HEK293 (cell line): ENCODE data around the gene SRSF2.
A peak's percentile ranks its signal among the peaks of the same experiment; 100 is the strongest.

Source experiments
- KLF16 ChIP-seq: fragments of 450-650 bp; formaldehyde crosslinking; IDR thresholded peaks from 2 replicates; pipeline ENCODE4 v1.5.1; 2017; ENCODE audit warnings: missing biosample characterization, missing genetic modification characterization
- KLF8 ChIP-seq: fragments of 450-650 bp; formaldehyde crosslinking; IDR thresholded peaks from 2 replicates; pipeline ENCODE4 v1.5.1; 2016; ENCODE audit warnings: missing biosample characterization, missing genetic modification characterization
- MZF1 ChIP-seq: fragments of 450-650 bp; formaldehyde crosslinking; IDR thresholded peaks from 2 replicates; pipeline ENCODE4 v1.5.1; 2017; ENCODE audit warnings: missing biosample characterization, missing genetic modification characterization, borderline replicate concordance
- OSR2 ChIP-seq: fragments of 450-650 bp; formaldehyde crosslinking; IDR thresholded peaks from 2 replicates; pipeline ENCODE4 v1.5.1; 2016; ENCODE audit warnings: missing biosample characterization, missing genetic modification characterization
- OVOL3 ChIP-seq: fragments of 450-650 bp; formaldehyde crosslinking; IDR thresholded peaks from 2 replicates; pipeline ENCODE4 v1.5.1; 2016; ENCODE audit warnings: missing biosample characterization, missing genetic modification characterization
- PRDM1 ChIP-seq: fragments of 450-650 bp; formaldehyde crosslinking; IDR thresholded peaks from 2 replicates; pipeline ENCODE4; 2016; ENCODE audit warnings: missing biosample characterization, missing genetic modification characterization
- TRIM28 ChIP-seq: IDR thresholded peaks from 2 replicates; pipeline ENCODE4 v1.6.1; 2011; ENCODE audit warnings: low read length, control low read depth, borderline replicate concordance
- ZBTB21 ChIP-seq: fragments of 450-650 bp; formaldehyde crosslinking; IDR thresholded peaks from 2 replicates; pipeline ENCODE4 v1.5.1; 2017; ENCODE audit warnings: missing biosample characterization, missing genetic modification characterization
- ZBTB48 ChIP-seq: fragments of 450-650 bp; formaldehyde crosslinking; IDR thresholded peaks from 2 replicates; pipeline ENCODE4 v1.5.1; 2016; ENCODE audit warnings: missing biosample characterization, missing genetic modification characterization
- ZEB2 ChIP-seq: fragments of 450-650 bp; formaldehyde crosslinking; IDR thresholded peaks from 2 replicates; pipeline ENCODE4 v1.5.1; 2016; ENCODE audit warnings: missing biosample characterization, missing genetic modification characterization
- ZNF157 ChIP-seq: fragments of 450-650 bp; formaldehyde crosslinking; IDR thresholded peaks from 2 replicates; pipeline ENCODE4 v1.5.1; 2016; ENCODE audit warnings: missing biosample characterization, missing genetic modification characterization
- ZNF24 ChIP-seq: fragments of 450-650 bp; formaldehyde crosslinking; IDR thresholded peaks from 2 replicates; pipeline ENCODE4 v1.5.1; 2016; ENCODE audit warnings: missing biosample characterization, missing genetic modification characterization
- ZNF248 ChIP-seq: fragments of 450-650 bp; formaldehyde crosslinking; IDR thresholded peaks from 2 replicates; pipeline ENCODE4 v1.5.1; 2017; ENCODE audit warnings: missing biosample characterization, missing genetic modification characterization
- ZNF423 ChIP-seq: fragments of 450-650 bp; formaldehyde crosslinking; IDR thresholded peaks from 2 replicates; pipeline ENCODE4 v1.5.1; 2016; ENCODE audit warnings: missing biosample characterization, missing genetic modification characterization
- ZNF433 ChIP-seq: fragments of 450-650 bp; formaldehyde crosslinking; IDR thresholded peaks from 2 replicates; pipeline ENCODE4 v1.5.1; 2016; ENCODE audit warnings: missing biosample characterization, missing genetic modification characterization, low read depth
- ZNF473 ChIP-seq: fragments of 450-650 bp; formaldehyde crosslinking; IDR thresholded peaks from 2 replicates; pipeline ENCODE4 v1.5.1; 2017; ENCODE audit warnings: missing biosample characterization, missing genetic modification characterization
- ZNF548 ChIP-seq: fragments of 450-650 bp; formaldehyde crosslinking; IDR thresholded peaks from 2 replicates; pipeline ENCODE4 v1.5.1; 2016; ENCODE audit warnings: missing biosample characterization, missing genetic modification characterization
- ZNF596 ChIP-seq: fragments of 450-650 bp; IDR thresholded peaks from 2 replicates; pipeline ENCODE4 v1.5.0; 2018; ENCODE audit warnings: missing biosample characterization, mild to moderate bottlenecking, missing genetic modification characterization, moderate library complexity
- ZNF623 ChIP-seq: fragments of 450-650 bp; formaldehyde crosslinking; IDR thresholded peaks from 2 replicates; pipeline ENCODE4 v1.5.1; 2016; ENCODE audit warnings: missing biosample characterization, missing genetic modification characterization
- ZNF629 ChIP-seq: fragments of 450-650 bp; formaldehyde crosslinking; IDR thresholded peaks from 2 replicates; pipeline ENCODE4 v1.5.1; 2017; ENCODE audit warnings: missing biosample characterization, missing genetic modification characterization
- ZNF670 ChIP-seq: fragments of 450-650 bp; formaldehyde crosslinking; IDR thresholded peaks from 2 replicates; pipeline ENCODE4 v1.5.1; 2016; ENCODE audit warnings: missing biosample characterization, missing genetic modification characterization, low read depth
- TF ChIP-seq, protein P1 (sequence below): fragments of 450-650 bp; formaldehyde crosslinking; IDR thresholded peaks from 2 replicates; pipeline ENCODE4 v1.5.1; 2016; ENCODE audit warnings: missing biosample characterization, missing genetic modification characterization
- TF ChIP-seq, protein P2 (sequence below): fragments of 450-650 bp; formaldehyde crosslinking; IDR thresholded peaks from 2 replicates; pipeline ENCODE4 v1.5.1; 2017; ENCODE audit warnings: missing biosample characterization, missing genetic modification characterization
- TF ChIP-seq, protein P3 (sequence below): fragments of 450-650 bp; formaldehyde crosslinking; IDR thresholded peaks from 2 replicates; pipeline ENCODE4 v1.5.1; 2017; ENCODE audit warnings: missing biosample characterization, missing genetic modification characterization
- TF ChIP-seq, protein P4 (sequence below): fragments of 450-650 bp; formaldehyde crosslinking; IDR thresholded peaks from 2 replicates; pipeline ENCODE4 v1.5.1; 2017; ENCODE audit warnings: missing biosample characterization, missing genetic modification characterization
- TF ChIP-seq, protein P5 (sequence below): fragments of 450-650 bp; formaldehyde crosslinking; IDR thresholded peaks from 2 replicates; pipeline ENCODE4 v1.5.1; 2016; ENCODE audit warnings: missing biosample characterization, missing genetic modification characterization
- TF ChIP-seq, protein P6 (sequence below): fragments of 450-650 bp; formaldehyde crosslinking; optimal IDR thresholded peaks from 2 replicates; pipeline ENCODE3; 2016; ENCODE audit warnings: missing biosample characterization, mild to moderate bottlenecking, missing genetic modification characterization

SRSF2 gene

DNA sequence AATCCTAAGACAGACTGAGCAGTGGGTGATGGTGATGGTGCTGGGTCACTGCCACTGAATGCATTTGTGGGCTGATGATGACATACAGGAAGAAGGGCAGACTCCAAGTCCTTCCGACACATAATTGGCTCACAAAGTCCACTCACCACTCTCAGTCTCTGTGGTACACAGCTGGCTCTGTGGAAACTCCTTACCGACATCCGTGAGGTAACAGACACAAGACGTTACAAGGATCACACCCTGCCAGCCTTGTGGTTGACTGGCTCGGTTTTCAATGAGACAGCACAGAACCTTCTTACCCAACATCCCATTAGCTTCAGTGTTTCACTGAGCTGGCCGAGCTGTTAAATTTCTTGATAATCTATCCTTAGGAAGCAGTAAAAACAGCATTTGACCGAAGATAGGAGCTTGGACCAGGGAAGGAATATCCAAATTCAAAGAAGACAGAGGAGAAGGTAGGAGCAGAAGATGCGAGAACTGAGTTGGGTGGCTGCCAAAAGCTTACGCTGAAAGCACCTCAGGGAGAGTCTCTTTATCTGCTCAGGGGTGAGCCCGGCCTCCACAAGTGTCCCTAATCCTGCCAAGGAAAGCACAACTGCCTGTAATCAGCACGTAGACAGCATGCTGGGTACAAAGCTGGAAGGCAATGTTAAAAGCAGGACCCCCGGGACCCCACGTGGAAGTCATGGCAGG, 20.8 kb downstream of the SRSF2 start (continued):
- TF ChIP-seq, protein P1, sequence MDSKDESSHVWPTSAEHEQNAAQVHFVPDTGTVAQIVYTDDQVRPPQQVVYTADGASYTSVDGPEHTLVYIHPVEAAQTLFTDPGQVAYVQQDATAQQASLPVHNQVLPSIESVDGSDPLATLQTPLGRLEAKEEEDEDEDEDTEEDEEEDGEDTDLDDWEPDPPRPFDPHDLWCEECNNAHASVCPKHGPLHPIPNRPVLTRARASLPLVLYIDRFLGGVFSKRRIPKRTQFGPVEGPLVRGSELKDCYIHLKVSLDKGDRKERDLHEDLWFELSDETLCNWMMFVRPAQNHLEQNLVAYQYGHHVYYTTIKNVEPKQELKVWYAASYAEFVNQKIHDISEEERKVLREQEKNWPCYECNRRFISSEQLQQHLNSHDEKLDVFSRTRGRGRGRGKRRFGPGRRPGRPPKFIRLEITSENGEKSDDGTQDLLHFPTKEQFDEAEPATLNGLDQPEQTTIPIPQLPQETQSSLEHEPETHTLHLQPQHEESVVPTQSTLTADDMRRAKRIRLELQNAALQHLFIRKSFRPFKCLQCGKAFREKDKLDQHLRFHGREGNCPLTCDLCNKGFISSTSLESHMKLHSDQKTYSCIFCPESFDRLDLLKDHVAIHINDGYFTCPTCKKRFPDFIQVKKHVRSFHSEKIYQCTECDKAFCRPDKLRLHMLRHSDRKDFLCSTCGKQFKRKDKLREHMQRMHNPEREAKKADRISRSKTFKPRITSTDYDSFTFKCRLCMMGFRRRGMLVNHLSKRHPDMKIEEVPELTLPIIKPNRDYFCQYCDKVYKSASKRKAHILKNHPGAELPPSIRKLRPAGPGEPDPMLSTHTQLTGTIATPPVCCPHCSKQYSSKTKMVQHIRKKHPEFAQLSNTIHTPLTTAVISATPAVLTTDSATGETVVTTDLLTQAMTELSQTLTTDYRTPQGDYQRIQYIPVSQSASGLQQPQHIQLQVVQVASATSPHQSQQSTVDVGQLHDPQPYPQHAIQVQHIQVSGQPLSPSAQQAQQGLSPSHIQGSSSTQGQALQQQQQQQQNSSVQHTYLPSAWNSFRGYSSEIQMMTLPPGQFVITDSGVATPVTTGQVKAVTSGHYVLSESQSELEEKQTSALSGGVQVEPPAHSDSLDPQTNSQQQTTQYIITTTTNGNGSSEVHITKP (tag by site-specific recombination), result peak; percentile 68; the same call in 1 of the 2 replicates
- TF ChIP-seq ZNF473 (tag by site-specific recombination) (no peak), ZNF629 (tag by site-specific recombination) (peak; percentile 84), KLF8 (tag by site-specific recombination) (no peak), KLF16 (tag by site-specific recombination) (no peak), TRIM28 (no peak), ZEB2 (tag by site-specific recombination) (peak; percentile 61), ZNF670 (tag by site-specific recombination) (no peak), PRDM1 (peak; percentile 47; the same call in 1 of the 2 replicates), OVOL3 (tag by site-specific recombination) (no peak), ZNF423 (tag by site-specific recombination) (peak; percentile 89), ZNF623 (tag by site-specific recombination) (no peak), ZBTB48 (tag by site-specific recombination) (peak; percentile 95), ZNF24 (tag by site-specific recombination) (0 out of 2 replicates have a peak, but pooled peaks have one; percentile 32), MZF1 (tag by site-specific recombination) (peak; percentile 21; the same call in 1 of the 2 replicates), ZNF248 (tag by site-specific recombination) (no peak), ZBTB21 (tag by site-specific recombination) (0 out of 2 replicates have a peak, but pooled peaks have one; percentile 44), ZNF596 (tag by site-specific recombination) (0 out of 2 replicates have a peak, but pooled peaks have one; percentile 5), ZNF433 (tag by site-specific recombination) (no peak), ZNF548 (tag by site-specific recombination) (no peak), ZNF157 (no peak), OSR2 (0 out of 2 replicates have a peak, but pooled peaks have one; percentile 6)
- TF ChIP-seq, protein P2, sequence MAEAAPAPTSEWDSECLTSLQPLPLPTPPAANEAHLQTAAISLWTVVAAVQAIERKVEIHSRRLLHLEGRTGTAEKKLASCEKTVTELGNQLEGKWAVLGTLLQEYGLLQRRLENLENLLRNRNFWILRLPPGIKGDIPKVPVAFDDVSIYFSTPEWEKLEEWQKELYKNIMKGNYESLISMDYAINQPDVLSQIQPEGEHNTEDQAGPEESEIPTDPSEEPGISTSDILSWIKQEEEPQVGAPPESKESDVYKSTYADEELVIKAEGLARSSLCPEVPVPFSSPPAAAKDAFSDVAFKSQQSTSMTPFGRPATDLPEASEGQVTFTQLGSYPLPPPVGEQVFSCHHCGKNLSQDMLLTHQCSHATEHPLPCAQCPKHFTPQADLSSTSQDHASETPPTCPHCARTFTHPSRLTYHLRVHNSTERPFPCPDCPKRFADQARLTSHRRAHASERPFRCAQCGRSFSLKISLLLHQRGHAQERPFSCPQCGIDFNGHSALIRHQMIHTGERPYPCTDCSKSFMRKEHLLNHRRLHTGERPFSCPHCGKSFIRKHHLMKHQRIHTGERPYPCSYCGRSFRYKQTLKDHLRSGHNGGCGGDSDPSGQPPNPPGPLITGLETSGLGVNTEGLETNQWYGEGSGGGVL, result no peak
- TF ChIP-seq, protein P3, sequence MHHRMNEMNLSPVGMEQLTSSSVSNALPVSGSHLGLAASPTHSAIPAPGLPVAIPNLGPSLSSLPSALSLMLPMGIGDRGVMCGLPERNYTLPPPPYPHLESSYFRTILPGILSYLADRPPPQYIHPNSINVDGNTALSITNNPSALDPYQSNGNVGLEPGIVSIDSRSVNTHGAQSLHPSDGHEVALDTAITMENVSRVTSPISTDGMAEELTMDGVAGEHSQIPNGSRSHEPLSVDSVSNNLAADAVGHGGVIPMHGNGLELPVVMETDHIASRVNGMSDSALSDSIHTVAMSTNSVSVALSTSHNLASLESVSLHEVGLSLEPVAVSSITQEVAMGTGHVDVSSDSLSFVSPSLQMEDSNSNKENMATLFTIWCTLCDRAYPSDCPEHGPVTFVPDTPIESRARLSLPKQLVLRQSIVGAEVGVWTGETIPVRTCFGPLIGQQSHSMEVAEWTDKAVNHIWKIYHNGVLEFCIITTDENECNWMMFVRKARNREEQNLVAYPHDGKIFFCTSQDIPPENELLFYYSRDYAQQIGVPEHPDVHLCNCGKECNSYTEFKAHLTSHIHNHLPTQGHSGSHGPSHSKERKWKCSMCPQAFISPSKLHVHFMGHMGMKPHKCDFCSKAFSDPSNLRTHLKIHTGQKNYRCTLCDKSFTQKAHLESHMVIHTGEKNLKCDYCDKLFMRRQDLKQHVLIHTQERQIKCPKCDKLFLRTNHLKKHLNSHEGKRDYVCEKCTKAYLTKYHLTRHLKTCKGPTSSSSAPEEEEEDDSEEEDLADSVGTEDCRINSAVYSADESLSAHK, result no peak
- TF ChIP-seq, protein P4, sequence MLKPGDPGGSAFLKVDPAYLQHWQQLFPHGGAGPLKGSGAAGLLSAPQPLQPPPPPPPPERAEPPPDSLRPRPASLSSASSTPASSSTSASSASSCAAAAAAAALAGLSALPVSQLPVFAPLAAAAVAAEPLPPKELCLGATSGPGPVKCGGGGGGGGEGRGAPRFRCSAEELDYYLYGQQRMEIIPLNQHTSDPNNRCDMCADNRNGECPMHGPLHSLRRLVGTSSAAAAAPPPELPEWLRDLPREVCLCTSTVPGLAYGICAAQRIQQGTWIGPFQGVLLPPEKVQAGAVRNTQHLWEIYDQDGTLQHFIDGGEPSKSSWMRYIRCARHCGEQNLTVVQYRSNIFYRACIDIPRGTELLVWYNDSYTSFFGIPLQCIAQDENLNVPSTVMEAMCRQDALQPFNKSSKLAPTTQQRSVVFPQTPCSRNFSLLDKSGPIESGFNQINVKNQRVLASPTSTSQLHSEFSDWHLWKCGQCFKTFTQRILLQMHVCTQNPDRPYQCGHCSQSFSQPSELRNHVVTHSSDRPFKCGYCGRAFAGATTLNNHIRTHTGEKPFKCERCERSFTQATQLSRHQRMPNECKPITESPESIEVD (tag by site-specific recombination), result peak; percentile 32; the same call in 1 of the 2 replicates
- TF ChIP-seq, protein P5, sequence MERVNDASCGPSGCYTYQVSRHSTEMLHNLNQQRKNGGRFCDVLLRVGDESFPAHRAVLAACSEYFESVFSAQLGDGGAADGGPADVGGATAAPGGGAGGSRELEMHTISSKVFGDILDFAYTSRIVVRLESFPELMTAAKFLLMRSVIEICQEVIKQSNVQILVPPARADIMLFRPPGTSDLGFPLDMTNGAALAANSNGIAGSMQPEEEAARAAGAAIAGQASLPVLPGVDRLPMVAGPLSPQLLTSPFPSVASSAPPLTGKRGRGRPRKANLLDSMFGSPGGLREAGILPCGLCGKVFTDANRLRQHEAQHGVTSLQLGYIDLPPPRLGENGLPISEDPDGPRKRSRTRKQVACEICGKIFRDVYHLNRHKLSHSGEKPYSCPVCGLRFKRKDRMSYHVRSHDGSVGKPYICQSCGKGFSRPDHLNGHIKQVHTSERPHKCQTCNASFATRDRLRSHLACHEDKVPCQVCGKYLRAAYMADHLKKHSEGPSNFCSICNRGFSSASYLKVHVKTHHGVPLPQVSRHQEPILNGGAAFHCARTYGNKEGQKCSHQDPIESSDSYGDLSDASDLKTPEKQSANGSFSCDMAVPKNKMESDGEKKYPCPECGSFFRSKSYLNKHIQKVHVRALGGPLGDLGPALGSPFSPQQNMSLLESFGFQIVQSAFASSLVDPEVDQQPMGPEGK (tag by site-specific recombination), result peak; percentile 32
- TF ChIP-seq, protein P6, sequence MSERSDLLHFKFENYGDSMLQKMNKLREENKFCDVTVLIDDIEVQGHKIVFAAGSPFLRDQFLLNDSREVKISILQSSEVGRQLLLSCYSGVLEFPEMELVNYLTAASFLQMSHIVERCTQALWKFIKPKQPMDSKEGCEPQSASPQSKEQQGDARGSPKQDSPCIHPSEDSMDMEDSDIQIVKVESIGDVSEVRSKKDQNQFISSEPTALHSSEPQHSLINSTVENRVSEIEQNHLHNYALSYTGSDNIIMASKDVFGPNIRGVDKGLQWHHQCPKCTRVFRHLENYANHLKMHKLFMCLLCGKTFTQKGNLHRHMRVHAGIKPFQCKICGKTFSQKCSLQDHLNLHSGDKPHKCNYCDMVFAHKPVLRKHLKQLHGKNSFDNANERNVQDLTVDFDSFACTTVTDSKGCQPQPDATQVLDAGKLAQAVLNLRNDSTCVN (tag by site-specific recombination), result no peak
